Ishikawa (cell line): ENCODE data around the gene NMS.

Experiments used
- CEBPB ChIP-seq: IDR thresholded peaks from 2 replicates; pipeline ENCODE4 v1.6.1; 2012
- CREB1 ChIP-seq: IDR thresholded peaks from 2 replicates; pipeline ENCODE4 v1.6.1; 2012; ENCODE audit warnings: low read depth
- EGR1 ChIP-seq: IDR thresholded peaks from 2 replicates; pipeline ENCODE4 v1.6.1; 2012
- EP300 ChIP-seq: IDR thresholded peaks from 2 replicates; pipeline ENCODE4 v1.6.1; 2012; ENCODE audit warnings: borderline replicate concordance
- RAD21 ChIP-seq: IDR thresholded peaks from 2 replicates; pipeline ENCODE4 v1.6.1; 2012; ENCODE audit warnings: low read depth
- TAF1 ChIP-seq: IDR thresholded peaks from 2 replicates; pipeline ENCODE4 v1.6.1; 2012; ENCODE audit warnings: low read depth, mild to moderate bottlenecking
- YY1 ChIP-seq: IDR thresholded peaks from 2 replicates; pipeline ENCODE4 v1.6.1; 2012; ENCODE audit warnings: low read depth
- TF ChIP-seq, protein P1 (sequence below): IDR thresholded peaks from 2 replicates; pipeline ENCODE4 v1.6.1; 2012
- TF ChIP-seq, protein P2 (sequence below): IDR thresholded peaks from 2 replicates; pipeline ENCODE4 v1.6.1; 2012; ENCODE audit warnings: low read depth, mild to moderate bottlenecking

DNA sequence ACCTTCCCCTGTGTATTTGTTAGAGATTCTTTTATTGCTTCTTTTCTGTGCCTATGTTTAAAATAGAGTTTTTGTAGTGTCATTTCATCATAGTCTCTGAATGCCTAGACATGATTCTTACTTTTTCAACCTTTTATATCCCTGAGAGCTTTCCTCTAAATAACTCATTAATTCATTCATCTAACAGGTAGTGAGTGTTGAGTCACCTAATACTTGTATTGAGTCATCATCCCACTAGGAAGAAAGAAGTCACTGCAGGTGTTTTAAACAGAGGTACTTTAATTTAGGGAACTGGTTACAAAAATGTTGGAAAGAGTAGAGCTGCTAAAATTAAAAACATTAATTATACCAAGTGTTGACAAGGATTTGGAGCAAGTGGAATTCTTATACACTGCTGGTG is 18.5 kb upstream of the NMS start:
- TF ChIP-seq EP300 (no peak), CEBPB (no peak), CREB1 (no peak), TAF1 (no peak), YY1 (no peak), RAD21 (no peak), EGR1 (no peak)
- TF ChIP-seq, protein P1, sequence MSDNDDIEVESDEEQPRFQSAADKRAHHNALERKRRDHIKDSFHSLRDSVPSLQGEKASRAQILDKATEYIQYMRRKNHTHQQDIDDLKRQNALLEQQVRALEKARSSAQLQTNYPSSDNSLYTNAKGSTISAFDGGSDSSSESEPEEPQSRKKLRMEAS, result no peak
- TF ChIP-seq, protein P2, sequence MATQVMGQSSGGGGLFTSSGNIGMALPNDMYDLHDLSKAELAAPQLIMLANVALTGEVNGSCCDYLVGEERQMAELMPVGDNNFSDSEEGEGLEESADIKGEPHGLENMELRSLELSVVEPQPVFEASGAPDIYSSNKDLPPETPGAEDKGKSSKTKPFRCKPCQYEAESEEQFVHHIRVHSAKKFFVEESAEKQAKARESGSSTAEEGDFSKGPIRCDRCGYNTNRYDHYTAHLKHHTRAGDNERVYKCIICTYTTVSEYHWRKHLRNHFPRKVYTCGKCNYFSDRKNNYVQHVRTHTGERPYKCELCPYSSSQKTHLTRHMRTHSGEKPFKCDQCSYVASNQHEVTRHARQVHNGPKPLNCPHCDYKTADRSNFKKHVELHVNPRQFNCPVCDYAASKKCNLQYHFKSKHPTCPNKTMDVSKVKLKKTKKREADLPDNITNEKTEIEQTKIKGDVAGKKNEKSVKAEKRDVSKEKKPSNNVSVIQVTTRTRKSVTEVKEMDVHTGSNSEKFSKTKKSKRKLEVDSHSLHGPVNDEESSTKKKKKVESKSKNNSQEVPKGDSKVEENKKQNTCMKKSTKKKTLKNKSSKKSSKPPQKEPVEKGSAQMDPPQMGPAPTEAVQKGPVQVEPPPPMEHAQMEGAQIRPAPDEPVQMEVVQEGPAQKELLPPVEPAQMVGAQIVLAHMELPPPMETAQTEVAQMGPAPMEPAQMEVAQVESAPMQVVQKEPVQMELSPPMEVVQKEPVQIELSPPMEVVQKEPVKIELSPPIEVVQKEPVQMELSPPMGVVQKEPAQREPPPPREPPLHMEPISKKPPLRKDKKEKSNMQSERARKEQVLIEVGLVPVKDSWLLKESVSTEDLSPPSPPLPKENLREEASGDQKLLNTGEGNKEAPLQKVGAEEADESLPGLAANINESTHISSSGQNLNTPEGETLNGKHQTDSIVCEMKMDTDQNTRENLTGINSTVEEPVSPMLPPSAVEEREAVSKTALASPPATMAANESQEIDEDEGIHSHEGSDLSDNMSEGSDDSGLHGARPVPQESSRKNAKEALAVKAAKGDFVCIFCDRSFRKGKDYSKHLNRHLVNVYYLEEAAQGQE, result no peak
